NCI-H226 (cell line): ENCODE measurements around the gene PEF1.
A peak's percentile ranks its signal among the peaks of the same experiment; 100 is the strongest.
"Not testable (repeated sequence)": the region's sequence is repeated elsewhere in the genome, so short reads cannot be mapped to it uniquely, and the experiment has no call there.

Experiments
- DNase-seq: peaks from one replicate; pipeline ENCODE4 v3.0.0-alpha.2; 2015

PEF1 gene

GRCh38 chr1:31605908-31606427 lies 38.7 kb downstream of the PEF1 start:
- DNase-seq, result no peak

GRCh38 chr1:31602081-31602480 lies 42.6 kb downstream of the PEF1 start:
- DNase-seq, result no peak

- DNase-seq, result no peak
Observed at GRCh38 chr1:31600641-31601040, 44.0 kb downstream of the PEF1 start.

- DNase-seq, result no peak
Observed at GRCh38 chr1:31598980-31599379, 45.7 kb downstream of the PEF1 start.

- no peak for DNase-seq
Observed at GRCh38 chr1:31596737-31597097, 48.0 kb downstream of the PEF1 start.

GRCh38 chr1:31595836-31596736 lies 48.6 kb downstream of the PEF1 start:
- no peak for DNase-seq

- DNase-seq, result peak; percentile 67
Observed at GRCh38 chr1:31593770-31594632, 50.7 kb downstream of the PEF1 start.

GRCh38 chr1:31593136-31593665 lies 51.5 kb downstream of the PEF1 start:
- no peak for DNase-seq

GRCh38 chr1:31592132-31592531 lies 52.5 kb downstream of the PEF1 start:
- no peak for DNase-seq

GRCh38 chr1:31591425-31592093 lies 53.1 kb downstream of the PEF1 start:
- peak; percentile 87 for DNase-seq

- DNase-seq, result no peak
Observed at GRCh38 chr1:31588751-31589515, 55.7 kb downstream of the PEF1 start.

- DNase-seq, result peak; percentile 61
Observed at GRCh38 chr1:31587720-31588423, 56.8 kb downstream of the PEF1 start.

- DNase-seq, result not testable (repeated sequence)
Observed at GRCh38 chr1:31587328-31587699, 57.4 kb downstream of the PEF1 start.

- DNase-seq, result no peak
Observed at GRCh38 chr1:31586376-31587327, 58.0 kb downstream of the PEF1 start.

- no peak for DNase-seq
Observed at GRCh38 chr1:31585736-31586365, 58.8 kb downstream of the PEF1 start.

- no peak for DNase-seq
Observed at GRCh38 chr1:31584869-31585735, 59.6 kb downstream of the PEF1 start.

GRCh38 chr1:31583995-31584868 lies 60.4 kb downstream of the PEF1 start:
- no peak for DNase-seq
